HFFc6 (cell line): ENCODE data around the gene PLCB2. TPM values are rescaled to one million over a fixed set of nuclear protein-coding genes. Genes with fewer than 3 reads are reported as not detected.
A peak's percentile ranks its signal among the peaks of the same experiment; 100 is the strongest.

Experiments used
- DNase-seq: peaks from one replicate; pipeline ENCODE4 v3.0.0-alpha.2; 2018
- H3K27ac Mint-ChIP-seq: 2 replicates; pipeline ENCODE4 v1.8.0; 2020; ENCODE audit warnings: mild to moderate bottlenecking, mixed read lengths
- H3K27me3 Mint-ChIP-seq: 2 replicates; pipeline ENCODE4 v1.8.0; 2021; ENCODE audit warnings: mild to moderate bottlenecking, moderate library complexity, mixed read lengths; ENCODE audit not compliant: insufficient read depth
- H3K36me3 Mint-ChIP-seq: 2 replicates; pipeline ENCODE4 v1.8.0; 2021; ENCODE audit warnings: low read depth, mixed read lengths
- H3K4me1 Mint-ChIP-seq: 2 replicates; pipeline ENCODE4 v1.8.0; 2020; ENCODE audit warnings: low read depth, mixed read lengths
- H3K4me3 Mint-ChIP-seq: 2 replicates; pipeline ENCODE4 v1.8.0; 2020; ENCODE audit warnings: mild to moderate bottlenecking, moderate library complexity, mixed read lengths
- H3K9me3 Mint-ChIP-seq: 2 replicates; pipeline ENCODE4 v1.8.0; 2020; ENCODE audit warnings: mild to moderate bottlenecking, mixed read lengths
- CTCF ChIP-seq: fragments of 200-600 bp; sonication (generic); IDR thresholded peaks from 2 replicates; pipeline ENCODE4 v1.5.0; 2021; ENCODE audit warnings: antibody characterized with exemption, mild to moderate bottlenecking
- total RNA-seq, 6 experiments: library from RNA; stranded (reverse); fragmentation: NEBNext Ultra II Directional; extraction: Animal tissue kit (Norgen Biotek cat#: 25700); gene quantifications; 2 replicates in 1 of 6; 3 replicates in 5 of 6; pipeline ENCODE4 v1.2.3, GENCODE V29; 2021

PLCB2 gene
- total RNA-seq, 6 experiments from 2014 or later: 0.12 to 1.0 (median 0.48) TPM

GRCh38 chr15:40313531-40314398 lies 6.0 kb upstream of the PLCB2 start:
- no peaks in the 10 kb centered on the region for H3K9me3 Mint-ChIP-seq
- TF ChIP-seq CTCF: no peak
- H3K27me3 Mint-ChIP-seq: peaks cover 2% of the 10 kb centered on the region
- peaks cover 32% of the 10 kb centered on the region for H3K4me1 Mint-ChIP-seq
- peak; percentile 15 for DNase-seq
- no peak overlapping the region; the same call in 1 of the 2 replicates for H3K27ac Mint-ChIP-seq
- peak overlapping the region; percentile 55 for H3K4me3 Mint-ChIP-seq
- H3K36me3 Mint-ChIP-seq: no peaks in the 10 kb centered on the region

GRCh38 chr15:40312370-40313158 lies 4.8 kb upstream of the PLCB2 start:
- no peak overlapping the region for H3K4me3 Mint-ChIP-seq
- H3K27me3 Mint-ChIP-seq: peaks cover 3% of the 10 kb centered on the region
- H3K36me3 Mint-ChIP-seq: no peaks in the 10 kb centered on the region
- no peak for TF ChIP-seq CTCF
- no peak for DNase-seq
- no peak overlapping the region for H3K27ac Mint-ChIP-seq
- no peaks in the 10 kb centered on the region for H3K9me3 Mint-ChIP-seq
- peaks cover 32% of the 10 kb centered on the region for H3K4me1 Mint-ChIP-seq

- Mint-ChIP-seq H3K36me3 (no peaks in the 10 kb centered on the region), H3K4me3 (no peak overlapping the region), H3K9me3 (no peaks in the 10 kb centered on the region), H3K27me3 (peaks cover 12% of the 10 kb centered on the region), H3K4me1 (peaks cover 32% of the 10 kb centered on the region), H3K27ac (no peak overlapping the region)
- DNase-seq: no peak
- TF ChIP-seq CTCF: no peak
These were observed 3.3 kb upstream of the PLCB2 start for GRCh38 chr15:40310993-40311392.

GRCh38 chr15:40310001-40310959 lies 2.5 kb upstream of the PLCB2 start:
- Mint-ChIP-seq H3K4me3 (no peak overlapping the region), H3K27me3 (peaks cover 14% of the 10 kb centered on the region), H3K36me3 (no peaks in the 10 kb centered on the region), H3K9me3 (no peaks in the 10 kb centered on the region), H3K4me1 (peaks cover 25% of the 10 kb centered on the region), H3K27ac (no peak overlapping the region)
- peak; percentile 85 for TF ChIP-seq CTCF
- no peak for DNase-seq

GRCh38 chr15:40309344-40309862 lies 1.7 kb upstream of the PLCB2 start:
- H3K27me3 Mint-ChIP-seq: peaks cover 16% of the 10 kb centered on the region
- no peak overlapping the region for H3K27ac Mint-ChIP-seq
- H3K4me1 Mint-ChIP-seq: peaks cover 16% of the 10 kb centered on the region
- no peak overlapping the region for H3K4me3 Mint-ChIP-seq
- DNase-seq: no peak
- no peaks in the 10 kb centered on the region for H3K9me3 Mint-ChIP-seq
- H3K36me3 Mint-ChIP-seq: no peaks in the 10 kb centered on the region
- no peak for TF ChIP-seq CTCF
